Measurements from ENCODE around the gene ARID4A. TPM values are rescaled to one million over a fixed set of nuclear protein-coding genes. Genes with fewer than 3 reads are reported as not detected.

The ARID4A gene
- 55.4 TPM for total RNA-seq

GRCh38 chr14:58298477-58299400 is at the start of gene ARID4A:
TSS of gene ARID4A (plus strand) at chr14:58298555. CDS start at chr14:58299855, 1,300 bp downstream.

GRCh38 chr14:58395812-58396788 is 97.7 kb downstream of the ARID4A start, which contains the start of gene TOMM20L:
TSS of gene TOMM20L (plus strand) at chr14:58395930. CDS start at chr14:58395958, 28 bp downstream.

Small RNAs within 50 kb of the gene (small RNA-seq; reads per million reads assigned to genes)
- not detected for gene RNU6-341P

Other genes starting within 250 kb of the ARID4A start
- 56.1 TPM for gene ARMH4, start 146.3 kb upstream of the ARID4A start, total RNA-seq
- gene ACTR10, start 98.4 kb upstream of the ARID4A start, total RNA-seq = 122 TPM
- gene PSMA3, start 53.7 kb upstream of the ARID4A start, total RNA-seq = 71.3 TPM
- not detected for gene TOMM20L, start 97.4 kb downstream of the ARID4A start, total RNA-seq
- 25.1 TPM for gene TIMM9, start 129.0 kb downstream of the ARID4A start, total RNA-seq
- 27.5 TPM for gene KIAA0586, start 129.2 kb downstream of the ARID4A start, total RNA-seq

All from diencephalon (tissue), 1 donor.